BJ (cell line): ENCODE data around the gene MASP1. TPM values are rescaled to one million over a fixed set of nuclear protein-coding genes. Genes with fewer than 3 reads are reported as not detected.

Experiments used
- CTCF ChIA-PET: fragments of 350-600 bp; formaldehyde crosslinking; extraction: SDS; loops from one replicate; lab custom pipeline; 2021; ENCODE audit warnings: antibody characterized with exemption, inconsistent platforms; lab: Yijun Ruan, JAX
- POLR2A ChIA-PET: fragments of 300-600 bp; sonication (Branson Sonifier 250); formaldehyde crosslinking; extraction: SDS; loops from one replicate; lab custom pipeline; 2021; ENCODE audit warnings: antibody characterized with exemption; lab: Charles Lee
- DNase-seq: peaks from one replicate; pipeline ENCODE4 v3.0.0-alpha.2; 2011; ENCODE audit warnings: low read depth
- H3K27me3 ChIP-seq: 2 replicates; pipeline ENCODE4 v1.6.0; 2011; ENCODE audit warnings: low read length; ENCODE audit not compliant: control insufficient read depth, insufficient read depth
- H3K36me3 ChIP-seq: 2 replicates; pipeline ENCODE4 v1.5.1; 2011; ENCODE audit warnings: low read length; ENCODE audit not compliant: control insufficient read depth, insufficient read depth
- H3K4me3 ChIP-seq: 2 replicates; pipeline ENCODE4 v1.5.1; 2011; ENCODE audit warnings: low read depth, mild to moderate bottlenecking, control low read depth, low read length
- CTCF ChIP-seq: IDR thresholded peaks from 2 replicates; pipeline ENCODE4 v1.5.1; 2011; ENCODE audit warnings: low read depth, mild to moderate bottlenecking, control low read depth, inconsistent platforms, low read length, moderate library complexity; ENCODE audit not compliant: insufficient read depth
- polyA plus RNA-seq: library from polyadenylated mRNA; depleted of rRNA; stranded (reverse); fragments of >200 nt; gene quantifications from 2 replicates; pipeline ENCODE4 v1.2.3, GENCODE V29; 2011

The MASP1 gene
- polyA plus RNA-seq, 1 experiment = 321 TPM

GRCh38 chr3:187210545-187211327 lies 80.8 kb downstream of the MASP1 start:
- TF ChIP-seq CTCF = no peak
- CTCF ChIA-PET = interaction anchor here (1.0 to 3.7 kb wide), 7 partner anchors 8 to 502 kb away, joined by 3 to 19 read pairs (median 3); no protein-coding TSS in a partner anchor
- Histone ChIP-seq H3K4me3 (no peak overlapping the region), H3K27me3 (no peaks in the 10 kb centered on the region), H3K36me3 (no peaks in the 10 kb centered on the region)
- POLR2A ChIA-PET = interaction anchor here (1.2 to 1.5 kb wide), 2 partner anchors 9 to 357 kb away, joined by 4 to 16 read pairs; no protein-coding TSS in a partner anchor
- peak; percentile 80 for DNase-seq

GRCh38 chr3:187210091-187210490 lies 81.4 kb downstream of the MASP1 start:
- ChIA-PET CTCF (interaction anchor here (1.0 to 3.7 kb wide), 7 partner anchors 10 to 503 kb away, joined by 3 to 19 read pairs (median 3); no protein-coding TSS in a partner anchor), POLR2A (interaction anchor here (1.2 to 1.5 kb wide), 2 partner anchors 10 to 358 kb away, joined by 4 to 16 read pairs; no protein-coding TSS in a partner anchor)
- Histone ChIP-seq H3K4me3 (no peak overlapping the region), H3K36me3 (no peaks in the 10 kb centered on the region), H3K27me3 (no peaks in the 10 kb centered on the region)
- DNase-seq = no peak
- TF ChIP-seq CTCF = no peak

- POLR2A ChIA-PET = interaction anchor here (0.7 to 1.5 kb wide), 2 partner anchors 44 to 358 kb away, joined by 4 to 8 read pairs; no protein-coding TSS in a partner anchor
- Histone ChIP-seq H3K27me3 (no peaks in the 10 kb centered on the region), H3K36me3 (no peaks in the 10 kb centered on the region), H3K4me3 (no peak overlapping the region)
- DNase-seq = no peak
- CTCF ChIA-PET = interaction anchor here (1.0 to 3.7 kb wide), 6 partner anchors 10 to 469 kb away, joined by 3 to 19 read pairs (median 7); no protein-coding TSS in a partner anchor
- no peak for TF ChIP-seq CTCF
Observed at GRCh38 chr3:187209491-187209890, 82.0 kb downstream of the MASP1 start.

- TF ChIP-seq CTCF = no peak
- no peak for DNase-seq
- ChIA-PET POLR2A (no interaction called here), CTCF (interaction anchor here (0.5 to 0.7 kb wide), 2 partner anchors 12 to 43 kb away, joined by 3 read pairs; no protein-coding TSS in a partner anchor)
- Histone ChIP-seq H3K27me3 (no peaks in the 10 kb centered on the region), H3K36me3 (no peaks in the 10 kb centered on the region), H3K4me3 (no peak overlapping the region)
Observed at GRCh38 chr3:187208159-187208558, 83.4 kb downstream of the MASP1 start.

GRCh38 chr3:187207624-187208023 lies 83.9 kb downstream of the MASP1 start:
- CTCF ChIA-PET = no interaction called here
- Histone ChIP-seq H3K27me3 (no peaks in the 10 kb centered on the region), H3K36me3 (no peaks in the 10 kb centered on the region), H3K4me3 (no peak overlapping the region)
- no peak for TF ChIP-seq CTCF
- POLR2A ChIA-PET = interaction anchor here (0.6 kb wide), 1 partner anchor 21 kb away, joined by 9 read pairs; no protein-coding TSS in a partner anchor
- no peak for DNase-seq
